HEK293 (cell line): ENCODE data around the gene AP1AR.

Experiments
- CTCF ChIA-PET: fragments of 350-600 bp; formaldehyde crosslinking; extraction: SDS; loops from one replicate; lab custom pipeline; 2021; ENCODE audit warnings: antibody characterized with exemption; lab: Yijun Ruan, JAX
- POLR2A ChIA-PET: fragments of 300-600 bp; formaldehyde crosslinking; extraction: SDS; loops from one replicate; lab custom pipeline; 2020; ENCODE audit warnings: antibody characterized with exemption, inconsistent platforms; lab: Yijun Ruan, JAX
- H3K27ac ChIP-seq: fragments of 200-500 bp; sonication (Bioruptor generic); 2 replicates; pipeline ENCODE4 v1.5.1; 2014; ENCODE audit warnings: low read depth, low read length, control low read depth, inconsistent platforms; ENCODE audit errors: extremely low read depth
- H3K36me3 ChIP-seq, 2 experiments: fragments of 200-500 bp in 1 of 2; sonication (Bioruptor generic) in 1 of 2; 1 replicate in 1 of 2; 2 replicates in 1 of 2; pipeline ENCODE4 v1.5.1; 2014 to 2017; ENCODE audit warnings: inconsistent platforms in 2 of 2, low read length in 2 of 2; ENCODE audit not compliant: control insufficient read depth in 2 of 2, insufficient read depth in 1 of 2
- H3K4me1 ChIP-seq: fragments of 200-500 bp; sonication (Bioruptor generic); 2 replicates; pipeline ENCODE4 v1.5.1; 2014; ENCODE audit warnings: mild to moderate bottlenecking, low read length, inconsistent platforms; ENCODE audit not compliant: control insufficient read depth, insufficient read depth
- H3K4me3 ChIP-seq: 2 replicates; pipeline ENCODE4 v1.5.1; 2011; ENCODE audit warnings: low read depth, mild to moderate bottlenecking, control low read depth, low read length, moderate library complexity
- H3K9me3 ChIP-seq: fragments of 200-500 bp; sonication (Bioruptor generic); 2 replicates; pipeline ENCODE4 v1.5.1; 2014; ENCODE audit warnings: low read depth, low read length, inconsistent platforms; ENCODE audit not compliant: control insufficient read depth, insufficient read depth
- FEZF1 ChIP-seq: fragments of 450-650 bp; formaldehyde crosslinking; IDR thresholded peaks from 2 replicates; pipeline ENCODE4 v1.5.1; 2016; ENCODE audit warnings: missing biosample characterization, missing genetic modification characterization
- GLI2 ChIP-seq: fragments of 450-650 bp; formaldehyde crosslinking; IDR thresholded peaks from 2 replicates; pipeline ENCODE4; 2017; ENCODE audit warnings: missing biosample characterization, missing genetic modification characterization, low read depth, borderline replicate concordance
- HOXD13 ChIP-seq: sonication (generic); formaldehyde crosslinking; IDR thresholded peaks from 2 replicates; pipeline ENCODE4 v1.8.0; 2022; ENCODE audit warnings: missing genetic modification reagents, borderline replicate concordance
- SALL2 ChIP-seq: fragments of 450-650 bp; formaldehyde crosslinking; IDR thresholded peaks from 2 replicates; pipeline ENCODE4 v1.5.0; 2017; ENCODE audit warnings: missing biosample characterization, mild to moderate bottlenecking, missing genetic modification characterization, borderline replicate concordance
- SP2 ChIP-seq: fragments of 450-650 bp; formaldehyde crosslinking; IDR thresholded peaks from 2 replicates; pipeline ENCODE4 v1.5.1; 2016; ENCODE audit warnings: missing biosample characterization, missing genetic modification characterization
- TRIM28 ChIP-seq: IDR thresholded peaks from 2 replicates; pipeline ENCODE4 v1.6.1; 2011; ENCODE audit warnings: low read length, control low read depth, borderline replicate concordance
- YY1 ChIP-seq: fragments of 450-650 bp; formaldehyde crosslinking; IDR thresholded peaks from 2 replicates; pipeline ENCODE4 v1.5.1; 2018; ENCODE audit warnings: missing biosample characterization, missing genetic modification characterization
- ZFP3 ChIP-seq: fragments of 450-650 bp; formaldehyde crosslinking; IDR thresholded peaks from 2 replicates; pipeline ENCODE4 v1.5.1; 2016; ENCODE audit warnings: low read depth, missing biosample characterization, missing genetic modification characterization
- ZNF133 ChIP-seq: fragments of 450-650 bp; formaldehyde crosslinking; IDR thresholded peaks from 2 replicates; pipeline ENCODE4 v1.5.1; 2016; ENCODE audit warnings: missing biosample characterization, missing genetic modification characterization
- ZNF221 ChIP-seq: fragments of 450-650 bp; formaldehyde crosslinking; IDR thresholded peaks from 2 replicates; pipeline ENCODE4 v1.5.1; 2017; ENCODE audit warnings: missing biosample characterization, missing genetic modification characterization, borderline replicate concordance
- ZNF248 ChIP-seq: fragments of 450-650 bp; formaldehyde crosslinking; IDR thresholded peaks from 2 replicates; pipeline ENCODE4 v1.5.1; 2017; ENCODE audit warnings: missing biosample characterization, missing genetic modification characterization
- ZNF335 ChIP-seq: fragments of 450-650 bp; formaldehyde crosslinking; conservative IDR thresholded peaks from 2 replicates; pipeline ENCODE4 v1.5.1; 2016; ENCODE audit warnings: missing biosample characterization, missing genetic modification characterization
- ZNF37A ChIP-seq: fragments of 450-650 bp; IDR thresholded peaks from 2 replicates; pipeline ENCODE4 v1.5.1; 2018; ENCODE audit warnings: missing biosample characterization, missing genetic modification characterization
- ZNF391 ChIP-seq: fragments of 450-650 bp; formaldehyde crosslinking; IDR thresholded peaks from 2 replicates; pipeline ENCODE4 v1.5.1; 2016; ENCODE audit warnings: low read depth, missing biosample characterization, missing genetic modification characterization, borderline replicate concordance
- ZNF610 ChIP-seq: fragments of 450-650 bp; formaldehyde crosslinking; IDR thresholded peaks from 2 replicates; pipeline ENCODE4 v1.5.1; 2016; ENCODE audit warnings: missing biosample characterization, missing genetic modification characterization, borderline replicate concordance
- ZNF629 ChIP-seq: fragments of 450-650 bp; formaldehyde crosslinking; IDR thresholded peaks from 2 replicates; pipeline ENCODE4 v1.5.1; 2017; ENCODE audit warnings: missing biosample characterization, missing genetic modification characterization
- ZNF670 ChIP-seq: fragments of 450-650 bp; formaldehyde crosslinking; IDR thresholded peaks from 2 replicates; pipeline ENCODE4 v1.5.1; 2016; ENCODE audit warnings: missing biosample characterization, missing genetic modification characterization, low read depth
- ZNF792 ChIP-seq: fragments of 450-650 bp; formaldehyde crosslinking; IDR thresholded peaks from 2 replicates; pipeline ENCODE4 v1.5.1; 2016; ENCODE audit warnings: missing biosample characterization, missing genetic modification characterization
- ZNF837 ChIP-seq: fragments of 450-650 bp; formaldehyde crosslinking; IDR thresholded peaks from 2 replicates; pipeline ENCODE4 v1.5.1; 2016; ENCODE audit warnings: missing biosample characterization, missing genetic modification characterization
- ZXDB ChIP-seq: fragments of 450-650 bp; formaldehyde crosslinking; IDR thresholded peaks from 2 replicates; pipeline ENCODE4 v1.5.1; 2016; ENCODE audit warnings: missing biosample characterization, missing genetic modification characterization
- TF ChIP-seq, protein P1 (sequence below): fragments of 450-650 bp; formaldehyde crosslinking; IDR thresholded peaks from 2 replicates; pipeline ENCODE4 v1.5.1; 2016; ENCODE audit warnings: missing biosample characterization, missing genetic modification characterization
- TF ChIP-seq, protein P2 (sequence below): fragments of 450-650 bp; formaldehyde crosslinking; IDR thresholded peaks from 2 replicates; pipeline ENCODE4 v1.5.1; 2016; ENCODE audit warnings: missing biosample characterization, missing genetic modification characterization

Gene AP1AR

DNA sequence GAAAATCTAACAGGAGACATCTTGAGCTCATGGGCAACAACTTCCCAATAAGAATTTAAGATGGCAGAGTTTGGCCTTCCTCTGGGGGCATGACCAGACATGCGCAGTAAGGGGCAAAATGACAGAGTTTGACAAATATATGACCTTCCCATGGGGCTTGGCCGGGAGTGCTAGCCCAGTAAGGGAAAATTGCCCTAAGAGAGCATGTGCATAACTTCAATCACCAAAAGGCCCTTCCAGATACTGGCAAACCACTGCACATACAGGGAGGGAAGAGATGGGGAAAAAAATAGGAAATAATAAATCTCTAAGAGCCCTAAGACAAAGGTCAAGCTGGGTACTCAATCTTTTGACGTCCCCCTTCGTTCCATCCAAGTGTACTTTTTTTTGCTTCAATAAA lies 40.7 kb downstream of the AP1AR start:
- POLR2A ChIA-PET: no interaction called here
- peaks cover 0 to 21% of the 10 kb centered on the region in 2 experiments; a peak in 1 of 3 replicates for H3K36me3 ChIP-seq
- H3K9me3 ChIP-seq: no peaks in the 10 kb centered on the region
- no peak overlapping the region for H3K4me3 ChIP-seq
- TF ChIP-seq ZNF629 (tag by site-specific recombination) (no peak), ZNF792 (tag by site-specific recombination) (no peak), SP2 (tag by site-specific recombination) (no peak), HOXD13 (CRISPR knock-in tag) (no peak), YY1 (tag by site-specific recombination) (no peak), SALL2 (tag by site-specific recombination) (no peak), ZXDB (tag by site-specific recombination) (no peak), FEZF1 (no peak), ZNF391 (tag by site-specific recombination) (no peak)
- TF ChIP-seq, protein P1, sequence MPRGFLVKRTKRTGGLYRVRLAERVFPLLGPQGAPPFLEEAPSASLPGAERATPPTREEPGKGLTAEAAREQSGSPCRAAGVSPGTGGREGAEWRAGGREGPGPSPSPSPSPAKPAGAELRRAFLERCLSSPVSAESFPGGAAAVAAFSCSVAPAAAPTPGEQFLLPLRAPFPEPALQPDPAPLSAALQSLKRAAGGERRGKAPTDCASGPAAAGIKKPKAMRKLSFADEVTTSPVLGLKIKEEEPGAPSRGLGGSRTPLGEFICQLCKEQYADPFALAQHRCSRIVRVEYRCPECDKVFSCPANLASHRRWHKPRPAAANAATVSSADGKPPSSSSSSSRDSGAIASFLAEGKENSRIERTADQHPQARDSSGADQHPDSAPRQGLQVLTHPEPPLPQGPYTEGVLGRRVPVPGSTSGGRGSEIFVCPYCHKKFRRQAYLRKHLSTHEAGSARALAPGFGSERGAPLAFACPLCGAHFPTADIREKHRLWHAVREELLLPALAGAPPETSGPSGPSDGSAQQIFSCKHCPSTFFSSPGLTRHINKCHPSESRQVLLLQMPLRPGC: no peak
- TF ChIP-seq, all 188 proteins: peak for 0
- CTCF ChIA-PET: no interaction called here
- Histone ChIP-seq H3K4me1 (no peaks in the 10 kb centered on the region), H3K27ac (no peak overlapping the region)

DNA sequence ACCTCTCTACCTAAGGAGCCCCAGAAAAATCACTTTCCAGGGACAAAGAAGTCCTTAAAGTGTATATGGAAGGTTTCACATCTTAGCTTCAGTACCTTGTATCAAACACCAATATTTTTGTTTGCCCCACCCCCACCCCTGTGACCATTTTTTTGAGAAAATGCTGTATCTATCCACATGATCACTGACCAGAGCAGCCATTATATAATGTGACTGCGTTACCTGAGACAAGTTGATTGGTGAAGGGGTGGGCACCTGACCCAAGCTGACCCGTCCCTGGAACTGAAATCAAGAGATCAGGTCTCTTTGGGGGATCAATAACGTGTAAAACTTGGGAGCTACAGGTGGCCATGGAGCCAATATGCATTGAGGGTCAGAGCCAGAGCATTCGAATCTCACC lies 43.4 kb downstream of the AP1AR start:
- Histone ChIP-seq H3K4me3 (no peak overlapping the region), H3K9me3 (no peaks in the 10 kb centered on the region), H3K36me3 (peaks cover 0 to 17% of the 10 kb centered on the region in 2 experiments; a peak in 1 of 3 replicates), H3K4me1 (no peaks in the 10 kb centered on the region), H3K27ac (no peak overlapping the region)
- TF ChIP-seq ZNF670 (tag by site-specific recombination): no peak
- TF ChIP-seq ZNF335 (tag by site-specific recombination): no peak
- no peak for TF ChIP-seq ZNF133 (tag by site-specific recombination)
- no peak for TF ChIP-seq ZNF221 (tag by site-specific recombination)
- TF ChIP-seq ZNF248 (tag by site-specific recombination): no peak
- TF ChIP-seq GLI2 (tag by site-specific recombination): no peak
- no peak for TF ChIP-seq ZNF610
- CTCF ChIA-PET: interaction anchor here (0.7 kb wide), 1 partner anchor 207 kb away, joined by 3 read pairs; no protein-coding TSS in a partner anchor
- POLR2A ChIA-PET: no interaction called here

DNA sequence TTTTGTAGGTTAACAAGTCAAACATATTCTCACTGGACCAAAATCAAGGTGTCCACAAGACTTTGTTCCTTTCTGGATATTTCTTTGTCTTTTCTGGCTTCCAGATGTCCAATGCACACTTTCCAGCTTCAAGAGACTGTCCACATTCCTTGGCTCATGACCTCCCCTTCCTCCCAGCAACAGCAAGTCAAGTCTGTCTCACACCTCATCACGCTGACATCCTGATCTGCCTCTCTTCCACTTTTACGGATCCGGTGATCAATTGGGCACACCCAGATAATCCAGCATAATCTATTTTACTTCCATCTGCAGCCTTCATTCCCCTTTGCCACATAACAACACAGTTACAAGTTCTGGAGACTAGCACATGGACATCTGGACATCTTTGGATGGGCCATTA lies 44.5 kb downstream of the AP1AR start:
- ChIA-PET POLR2A (no interaction called here), CTCF (no interaction called here)
- H3K4me3 ChIP-seq: no peak overlapping the region
- H3K27ac ChIP-seq: no peak overlapping the region
- H3K36me3 ChIP-seq: peaks cover 0 to 17% of the 10 kb centered on the region in 2 experiments; a peak in 1 of 3 replicates
- H3K9me3 ChIP-seq: no peaks in the 10 kb centered on the region
- H3K4me1 ChIP-seq: no peaks in the 10 kb centered on the region
- TF ChIP-seq, protein P2, sequence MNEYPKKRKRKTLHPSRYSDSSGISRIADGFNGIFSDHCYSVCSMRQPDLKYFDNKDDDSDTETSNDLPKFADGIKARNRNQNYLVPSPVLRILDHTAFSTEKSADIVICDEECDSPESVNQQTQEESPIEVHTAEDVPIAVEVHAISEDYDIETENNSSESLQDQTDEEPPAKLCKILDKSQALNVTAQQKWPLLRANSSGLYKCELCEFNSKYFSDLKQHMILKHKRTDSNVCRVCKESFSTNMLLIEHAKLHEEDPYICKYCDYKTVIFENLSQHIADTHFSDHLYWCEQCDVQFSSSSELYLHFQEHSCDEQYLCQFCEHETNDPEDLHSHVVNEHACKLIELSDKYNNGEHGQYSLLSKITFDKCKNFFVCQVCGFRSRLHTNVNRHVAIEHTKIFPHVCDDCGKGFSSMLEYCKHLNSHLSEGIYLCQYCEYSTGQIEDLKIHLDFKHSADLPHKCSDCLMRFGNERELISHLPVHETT: no peak
- no peak for TF ChIP-seq ZXDB (tag by site-specific recombination)
- no peak for TF ChIP-seq ZNF391 (tag by site-specific recombination)
- no peak for TF ChIP-seq ZFP3
- TF ChIP-seq ZNF335 (tag by site-specific recombination): no peak
- no peak for TF ChIP-seq ZNF629 (tag by site-specific recombination)
- TF ChIP-seq TRIM28: no peak
- no peak for TF ChIP-seq ZNF37A
- TF ChIP-seq ZNF837 (tag by site-specific recombination): no peak
